GM19035 (cell line): Measurements from ENCODE around the gene RHEB.

Source experiments
- ATAC-seq: cut with Tn5 transposase; IDR thresholded peaks from one replicate; pipeline ENCODE4 v1.9.1; 2021; ENCODE audit not compliant: unreplicated experiment

Gene RHEB

DNA sequence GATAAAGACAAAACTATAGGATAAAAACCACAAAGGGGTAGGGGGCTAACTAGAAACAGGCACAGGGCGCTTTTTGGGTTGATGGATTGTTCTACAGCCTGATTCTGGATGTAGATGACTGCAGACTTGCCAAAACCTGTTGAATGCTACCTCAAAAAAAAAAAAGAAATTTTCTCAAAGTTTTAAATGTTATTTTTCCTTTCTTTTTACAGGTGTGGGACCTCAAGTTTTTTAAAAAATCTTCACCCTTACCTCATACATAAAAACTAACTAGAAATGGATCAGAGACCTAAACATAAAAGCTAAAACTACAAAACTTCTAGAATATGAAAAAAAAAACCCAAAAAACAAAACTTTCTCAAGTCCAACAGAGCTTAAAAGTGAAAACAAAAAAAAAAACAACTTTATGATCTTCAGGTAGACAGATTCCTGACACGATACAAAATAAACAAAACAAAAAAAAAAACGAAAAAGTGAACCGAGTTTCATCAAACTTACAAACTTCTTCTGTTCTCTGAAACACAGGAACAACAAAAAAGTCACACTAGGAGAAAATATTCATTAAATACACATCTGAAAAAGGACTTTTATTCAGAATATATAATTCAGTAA is 14.9 kb downstream of the RHEB start:
- no peak for ATAC-seq

DNA sequence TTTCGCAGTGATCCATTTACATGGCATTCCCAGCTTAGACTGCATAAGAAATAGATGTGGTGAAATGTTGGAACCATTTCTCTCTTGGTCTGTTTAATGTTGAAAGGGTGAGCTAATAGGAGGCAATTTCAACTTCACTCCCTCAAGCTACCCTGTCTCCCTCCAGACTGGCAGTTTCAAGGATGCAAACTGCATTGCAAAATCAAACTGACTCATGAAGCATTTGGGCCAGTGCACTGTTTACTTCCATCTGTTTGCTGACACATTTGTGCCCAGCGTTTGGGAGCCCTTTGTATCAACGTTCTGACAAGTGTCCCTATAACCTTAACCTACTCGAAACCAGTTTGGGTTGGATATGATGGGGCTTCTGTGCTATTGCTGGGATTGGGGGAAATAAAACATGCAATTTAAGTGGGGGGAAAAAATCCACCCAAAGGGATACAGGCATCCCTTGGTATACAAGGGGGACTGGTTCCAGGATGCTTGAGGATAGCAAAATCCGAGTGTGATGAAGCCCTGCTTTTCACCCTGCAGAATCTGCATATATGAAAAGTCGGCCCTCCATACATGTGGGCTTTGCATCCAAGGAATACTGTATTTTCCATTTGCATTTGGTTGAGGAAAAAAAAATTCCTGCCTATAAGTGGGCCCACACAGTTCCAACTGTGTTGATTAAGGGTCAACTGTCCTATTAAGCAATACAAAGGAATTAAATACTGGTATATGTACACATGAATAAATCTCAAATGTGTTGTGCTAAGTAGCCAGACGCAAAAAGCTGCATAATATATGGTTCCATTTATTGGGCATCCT is 15.6 kb downstream of the RHEB start:
- no peak for ATAC-seq

DNA sequence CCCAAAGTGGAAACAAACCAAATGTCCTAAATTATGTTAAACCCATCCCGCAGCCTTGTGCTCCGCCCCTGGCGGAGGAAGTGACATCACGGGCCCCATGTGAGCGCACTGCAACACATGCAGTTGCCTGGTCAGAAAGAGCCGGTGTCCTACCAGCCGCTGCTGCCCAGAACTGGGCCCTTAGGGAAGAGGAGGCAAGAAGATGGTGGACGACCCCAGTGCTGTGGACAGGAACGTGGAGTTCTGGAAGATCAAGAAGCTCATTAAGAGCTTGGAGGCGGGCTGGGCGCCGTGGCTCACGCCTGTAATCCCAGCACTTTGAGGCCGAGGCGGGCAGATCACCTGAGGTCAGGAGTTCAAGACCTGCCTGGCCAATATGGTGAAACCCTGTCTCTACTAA is 18.0 kb downstream of the RHEB start:
- ATAC-seq, result no peak

DNA sequence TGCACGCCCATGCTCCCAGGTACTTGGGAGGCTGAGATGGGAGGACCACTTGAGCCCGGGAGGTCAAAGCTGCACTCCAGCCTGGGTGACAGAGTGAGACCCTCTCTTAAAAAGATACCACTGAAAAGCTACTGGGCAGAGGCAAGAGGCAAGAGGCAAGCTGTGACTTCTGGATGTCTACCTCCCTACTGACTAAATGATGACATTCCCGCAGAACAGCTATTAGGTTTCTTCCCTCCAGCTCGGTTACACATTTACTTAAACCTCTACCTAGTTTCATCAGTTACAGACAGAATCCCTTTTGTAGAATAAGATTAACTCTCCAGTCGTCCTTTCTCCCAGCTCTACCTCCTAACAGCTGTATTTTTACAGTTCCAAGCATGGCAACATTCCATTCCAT is 21.2 kb downstream of the RHEB start:
- no peak for ATAC-seq

DNA sequence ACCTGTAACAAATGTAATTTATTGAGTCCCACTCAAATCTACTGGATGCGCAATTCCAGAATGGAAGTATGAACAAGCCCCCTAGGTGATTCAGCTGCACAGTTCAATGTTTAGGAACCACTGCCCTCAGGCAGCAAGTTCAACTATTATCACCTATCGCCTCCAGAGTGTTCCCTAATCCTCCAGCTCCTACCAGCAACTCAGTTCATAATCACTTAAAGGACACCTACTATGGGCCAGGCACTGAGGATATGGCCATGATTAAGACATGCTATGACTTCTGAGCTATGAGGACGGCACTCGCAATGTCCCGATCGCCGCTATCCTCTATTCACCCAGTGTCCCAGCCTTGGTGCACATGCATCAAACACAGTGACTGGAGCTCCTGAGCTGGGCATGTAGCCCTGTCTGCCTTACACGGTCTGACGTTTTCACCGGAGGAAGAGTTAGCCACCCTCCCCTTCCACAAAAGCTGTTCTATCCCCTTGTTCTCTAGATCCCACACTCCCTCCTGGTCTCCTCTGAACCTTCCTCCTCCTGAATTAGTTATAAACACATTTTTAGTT is 22.3 kb downstream of the RHEB start:
- no peak for ATAC-seq

DNA sequence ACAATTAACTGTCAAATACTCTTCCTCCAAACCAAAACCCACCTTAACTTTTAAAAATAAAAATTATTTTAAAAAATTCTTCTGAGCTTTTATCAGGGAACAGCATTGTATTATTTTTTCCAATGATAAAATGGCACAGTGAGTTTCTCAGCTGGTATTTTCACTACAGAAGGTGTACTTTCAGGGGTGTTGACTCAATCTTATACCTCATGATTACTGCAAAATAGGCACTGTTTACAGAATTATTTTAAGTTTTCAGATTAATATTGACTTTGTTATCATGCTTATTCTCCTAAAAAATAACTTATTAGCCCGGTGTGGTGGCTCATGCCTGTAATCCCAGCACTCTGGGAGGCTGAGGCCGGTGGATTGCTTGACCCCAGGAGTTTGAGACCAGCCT is 24.3 kb downstream of the RHEB start:
- ATAC-seq, result no peak

DNA sequence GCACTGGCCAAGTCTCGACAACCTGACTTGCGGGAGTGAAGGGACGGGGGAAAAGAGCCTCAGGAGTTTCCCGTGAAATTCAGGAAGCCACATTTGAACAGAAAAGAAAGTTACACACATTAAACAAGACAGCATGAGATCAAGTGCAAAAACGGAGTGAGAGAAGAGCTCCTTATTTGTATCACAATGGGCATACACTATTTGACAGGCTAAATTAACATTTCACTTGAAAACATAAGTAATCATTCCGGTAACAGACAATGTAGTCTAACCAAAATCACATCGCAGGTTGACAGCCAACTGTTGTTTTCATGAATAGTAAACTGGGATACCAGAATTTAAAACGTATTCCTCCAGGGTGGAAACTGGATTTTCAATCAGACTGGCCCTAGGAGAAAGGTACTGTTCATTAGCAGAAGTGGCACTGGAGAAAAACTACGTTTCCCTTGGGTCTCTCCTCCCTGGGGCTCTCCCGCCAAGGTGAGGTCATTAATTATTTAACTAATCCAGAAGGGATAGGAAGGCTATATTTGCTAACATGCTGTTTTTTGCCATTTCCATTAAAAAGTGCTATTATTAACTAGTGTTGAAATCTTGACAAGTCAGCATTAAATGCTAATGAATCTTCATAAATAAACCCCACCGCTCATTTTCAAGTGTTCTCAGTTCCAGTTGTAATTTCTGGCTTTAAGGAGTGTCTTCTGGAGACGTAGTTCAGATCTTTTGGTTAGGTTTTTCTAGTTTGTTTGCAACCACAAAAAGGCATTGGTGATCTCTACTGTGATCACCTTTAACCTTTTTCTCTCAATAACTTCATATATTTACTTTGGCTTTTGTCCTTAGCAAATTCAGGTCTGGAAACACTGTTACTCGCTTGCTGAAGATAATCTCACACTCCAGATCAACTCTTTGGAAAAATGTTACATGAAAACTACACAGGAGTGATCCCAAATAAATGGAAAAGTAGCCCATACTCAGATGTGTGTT is 25.1 kb downstream of the RHEB start:
- ATAC-seq, result no peak

DNA sequence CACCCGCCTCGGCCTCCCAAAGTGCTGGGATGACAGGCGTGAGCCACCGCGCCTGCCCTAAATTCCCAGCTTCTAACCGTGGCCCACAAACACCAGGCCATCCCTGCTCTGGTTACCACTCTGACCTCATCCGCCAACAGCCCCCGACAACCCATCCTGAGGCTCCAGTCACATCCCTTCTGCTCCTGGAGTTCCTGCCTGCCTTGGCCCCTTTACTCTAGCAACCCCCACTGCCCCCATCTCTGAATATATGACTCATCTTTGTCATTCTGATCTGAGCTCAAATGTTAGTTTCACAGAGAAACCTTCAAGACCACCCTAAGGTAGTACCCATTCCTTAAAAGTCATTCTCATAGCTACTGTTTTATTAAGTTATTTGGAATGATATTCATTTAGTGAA is 26.6 kb downstream of the RHEB start:
- no peak for ATAC-seq

DNA sequence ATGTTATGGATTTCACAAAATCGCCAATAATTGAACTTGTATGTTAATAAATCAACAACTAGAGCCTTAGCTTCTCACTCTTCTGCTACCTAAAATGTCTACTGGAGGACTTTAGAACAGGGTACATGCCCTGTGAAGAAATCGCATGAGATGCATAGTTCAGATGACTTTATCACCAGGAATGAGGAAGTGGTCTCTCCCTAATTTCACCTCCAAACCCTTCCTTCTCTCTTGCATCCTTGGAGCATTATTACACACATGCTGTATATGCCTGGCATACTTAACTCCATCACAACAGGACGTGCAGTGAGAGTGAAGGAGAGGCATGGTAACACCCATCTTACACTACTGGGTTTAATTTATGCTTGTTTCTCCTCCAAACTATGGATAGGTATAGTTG is 27.8 kb downstream of the RHEB start:
- ATAC-seq, result no peak

DNA sequence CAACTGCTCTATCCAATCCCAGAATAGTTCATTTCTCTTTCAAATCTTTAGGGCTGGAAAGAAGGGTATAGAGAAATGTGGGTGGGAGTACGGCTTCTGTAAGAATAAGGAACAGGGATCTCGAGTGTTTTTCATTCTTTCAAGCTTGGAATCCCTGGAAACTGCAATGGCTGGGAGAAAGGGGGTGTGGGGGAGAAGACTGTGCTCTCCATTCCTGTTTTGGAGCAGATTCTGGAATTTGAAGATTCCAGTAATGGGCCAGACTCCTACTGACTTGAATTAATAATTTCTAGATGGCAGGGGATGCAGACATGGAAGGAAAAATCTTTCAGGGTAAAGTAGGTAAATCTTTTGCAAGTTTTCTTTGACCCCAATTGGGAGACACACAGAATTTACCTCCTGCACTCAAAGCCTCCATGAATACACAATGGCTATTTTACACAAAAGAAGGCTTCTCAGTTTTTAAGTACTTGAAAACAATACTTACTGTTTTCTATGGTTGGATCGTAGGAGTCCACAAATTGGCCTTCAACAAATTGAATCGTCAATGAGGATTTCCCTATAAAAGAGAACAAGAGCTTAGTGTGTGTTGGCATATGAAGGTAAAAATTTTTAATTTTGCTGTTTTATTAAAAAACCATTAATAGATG is 29.1 kb downstream of the RHEB start:
- ATAC-seq, result no peak

DNA sequence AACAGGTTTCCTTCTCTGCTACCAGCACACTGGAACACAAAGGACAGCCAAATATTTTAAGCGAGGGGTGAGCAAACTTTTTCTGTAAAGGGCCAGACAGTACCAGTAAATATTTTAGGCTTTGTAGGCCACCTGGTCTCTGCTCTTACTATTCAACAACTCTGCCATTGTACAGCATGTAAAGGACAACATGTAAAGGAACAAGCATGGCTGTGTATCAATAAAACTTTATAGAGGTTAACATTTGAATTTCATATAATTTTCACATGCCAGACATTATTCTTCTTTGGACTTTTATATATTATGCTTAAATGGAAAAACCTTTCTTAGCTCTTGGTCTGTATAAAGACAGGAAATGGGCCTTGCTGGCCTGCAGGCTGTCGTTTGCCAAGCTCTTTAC is 30.2 kb downstream of the RHEB start:
- no peak for ATAC-seq

DNA sequence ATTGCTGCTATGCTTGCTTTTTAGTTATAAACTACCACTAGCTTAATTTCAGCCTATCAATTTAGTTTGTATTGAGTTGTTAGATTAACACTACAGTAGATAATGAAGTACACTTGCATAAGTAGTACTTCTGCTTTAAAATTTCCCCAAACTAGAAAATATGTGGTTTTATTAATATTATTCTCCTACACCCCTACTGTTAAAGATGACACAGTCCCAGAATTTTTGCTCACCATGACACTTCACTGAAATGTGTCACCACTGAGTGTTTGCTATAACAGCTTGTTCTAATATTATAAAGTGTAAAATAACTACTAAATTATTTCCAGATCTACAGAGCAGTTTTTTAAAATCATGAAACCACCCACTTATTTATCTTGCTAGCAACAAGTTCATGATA is 31.6 kb downstream of the RHEB start:
- no peak for ATAC-seq

DNA sequence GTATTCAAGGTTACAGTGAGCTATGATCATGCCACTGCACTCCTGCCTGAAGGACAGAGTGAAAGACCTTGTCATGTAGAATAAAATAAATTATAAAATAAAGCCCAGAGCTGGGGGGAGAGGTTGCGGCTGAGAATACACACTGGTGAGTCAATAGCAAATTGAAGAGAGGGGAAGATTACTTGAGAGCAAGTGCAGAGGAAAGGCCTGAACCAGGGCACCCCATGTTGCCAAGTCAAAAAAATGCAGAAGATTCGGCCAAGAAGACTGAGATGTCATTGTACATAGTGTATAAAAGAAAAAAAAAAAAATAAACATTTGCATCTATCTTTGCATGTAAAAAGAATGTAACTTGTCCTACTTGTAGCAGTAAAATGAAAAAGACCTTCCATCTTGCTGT is 32.5 kb downstream of the RHEB start:
- no peak for ATAC-seq

DNA sequence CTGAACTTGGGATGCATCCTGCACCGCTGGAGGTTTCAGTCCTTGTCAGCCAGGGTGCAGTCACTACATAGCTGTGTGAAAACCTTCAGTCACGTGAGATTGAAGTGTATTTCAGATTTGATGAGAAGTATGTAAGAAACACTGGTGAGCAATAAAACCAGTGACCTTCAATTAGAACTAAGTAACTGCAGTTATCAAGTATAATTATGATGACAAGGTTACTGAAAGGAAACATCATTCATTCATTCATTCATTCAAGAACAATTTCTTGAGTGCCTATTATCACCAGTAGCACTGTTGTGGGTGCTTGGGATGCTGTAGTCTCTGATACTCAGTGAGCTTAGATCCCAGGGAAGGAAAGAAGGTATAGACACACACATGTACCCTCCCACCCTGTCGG is 33.6 kb downstream of the RHEB start:
- no peak for ATAC-seq

DNA sequence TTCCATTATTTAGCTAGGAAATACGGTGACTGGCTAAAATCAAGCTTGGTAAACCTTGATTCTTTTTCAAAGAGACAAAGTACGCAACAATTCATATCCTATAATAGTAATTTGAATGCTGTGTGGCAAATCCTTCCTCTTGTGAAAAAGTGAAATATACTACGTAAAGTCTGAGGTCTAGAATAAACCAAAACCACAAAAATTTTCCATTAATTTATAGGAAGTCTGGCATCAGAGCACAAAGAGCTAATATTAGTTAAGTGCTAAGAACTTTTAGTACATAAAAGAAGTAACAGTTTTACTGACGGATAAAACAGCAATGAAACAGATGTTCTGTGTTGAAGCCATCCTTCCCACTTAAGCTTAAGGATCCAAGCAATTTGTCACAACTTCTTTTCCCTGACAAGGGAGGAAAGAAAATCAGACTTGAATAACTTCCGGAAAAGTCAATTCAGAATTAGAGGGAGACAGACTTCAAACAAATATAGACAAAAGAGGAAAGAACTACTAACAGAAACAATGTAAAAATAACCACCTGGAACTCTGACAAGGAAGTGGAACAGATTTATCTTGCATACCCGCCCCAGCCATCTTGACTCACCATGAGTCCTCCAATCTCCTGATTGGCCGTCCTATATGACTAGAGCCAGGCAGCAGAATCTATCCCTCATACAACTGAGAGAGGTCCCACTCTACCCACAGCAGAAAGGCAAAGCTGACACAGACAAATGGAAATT is 34.6 kb downstream of the RHEB start:
- no peak for ATAC-seq

DNA sequence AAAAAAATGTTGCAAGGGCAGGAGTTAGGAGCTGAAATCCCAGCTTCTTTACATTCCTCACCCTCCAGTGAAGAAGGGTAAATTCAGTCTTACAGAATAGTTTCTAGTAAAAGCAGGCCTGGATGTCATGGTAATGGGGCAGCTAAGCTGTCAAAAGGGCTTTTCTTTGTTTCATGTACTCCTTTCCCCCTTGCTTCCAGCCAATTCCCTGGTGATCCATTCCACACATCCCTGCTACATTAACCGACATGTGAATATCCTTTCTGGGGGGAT is 36.0 kb downstream of the RHEB start:
- no peak for ATAC-seq

DNA sequence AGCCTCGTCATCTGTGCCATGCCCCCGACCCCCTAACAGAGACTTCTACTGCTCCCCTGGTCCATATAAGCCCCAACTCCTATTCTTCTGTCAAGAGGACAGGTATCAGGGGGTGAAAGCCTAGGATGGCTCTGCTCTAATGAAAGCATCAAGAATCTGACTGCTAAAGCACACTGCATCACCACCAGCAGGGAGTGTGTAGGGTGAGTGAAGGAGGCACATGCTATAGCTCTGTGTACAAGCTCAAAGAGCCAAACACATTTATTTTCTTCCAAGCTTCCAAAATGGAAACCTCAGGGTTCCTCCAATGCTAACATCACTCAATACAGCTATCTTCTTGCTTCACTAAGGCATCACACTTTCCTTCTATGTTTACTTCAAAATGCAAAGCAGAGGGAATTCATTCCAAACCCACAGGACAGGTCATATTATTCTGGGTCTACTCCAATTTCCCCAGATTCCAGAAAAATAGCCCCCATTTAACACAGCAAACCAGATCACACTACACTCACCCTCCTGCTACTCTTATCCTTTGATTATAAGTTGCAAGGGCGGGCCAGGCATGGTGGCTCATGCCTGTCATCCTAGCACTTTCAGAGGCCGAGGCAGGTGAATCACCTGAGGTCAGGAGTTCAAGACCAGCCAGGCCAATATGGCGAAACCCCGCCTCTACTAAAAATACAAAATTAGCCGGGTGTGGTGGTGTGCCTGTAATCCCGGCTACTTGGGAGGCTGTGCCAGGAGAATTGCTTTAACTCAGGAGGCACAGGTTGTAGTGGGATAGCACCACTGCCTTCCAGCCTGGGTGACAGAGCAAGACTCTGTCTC is 36.6 kb downstream of the RHEB start:
- no peak for ATAC-seq

DNA sequence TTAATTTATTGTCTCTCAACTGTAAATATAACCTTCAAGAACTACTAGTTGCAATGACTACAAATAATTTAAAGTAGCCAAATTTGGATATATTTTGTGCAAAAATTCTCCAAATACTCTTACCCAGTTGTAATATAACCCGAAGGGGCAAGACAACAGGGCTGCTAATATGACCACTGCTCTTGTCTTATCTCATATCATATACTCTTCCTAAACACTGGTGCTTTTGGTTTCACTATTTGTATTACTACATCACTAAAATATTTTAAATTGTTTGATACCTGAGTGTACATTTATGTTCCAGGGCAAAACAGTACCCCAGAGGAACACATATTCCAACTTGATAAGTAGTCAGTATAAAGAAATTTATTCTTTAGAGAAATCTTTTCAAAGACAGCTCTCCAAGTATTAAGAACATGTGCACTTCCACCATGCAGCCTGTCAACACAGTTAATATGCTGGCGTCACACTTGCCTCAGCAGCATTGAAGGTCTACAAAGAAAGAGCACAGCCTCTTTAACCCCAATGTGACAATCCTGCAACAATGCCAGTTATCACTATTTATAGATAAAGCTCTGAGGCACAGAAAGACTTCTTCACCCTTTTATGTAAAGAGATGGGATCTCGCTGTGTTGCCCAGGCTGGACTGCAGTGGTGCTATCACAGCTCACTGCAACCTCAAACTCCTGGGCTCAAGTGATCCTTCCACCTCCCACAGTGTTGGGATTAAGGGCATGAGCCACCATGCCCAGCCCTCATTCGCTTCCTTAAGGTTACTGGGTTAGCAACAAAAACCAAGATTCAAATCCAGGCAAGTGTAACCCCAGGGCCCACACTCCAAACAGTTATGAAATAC is 37.8 kb downstream of the RHEB start:
- ATAC-seq, result no peak

DNA sequence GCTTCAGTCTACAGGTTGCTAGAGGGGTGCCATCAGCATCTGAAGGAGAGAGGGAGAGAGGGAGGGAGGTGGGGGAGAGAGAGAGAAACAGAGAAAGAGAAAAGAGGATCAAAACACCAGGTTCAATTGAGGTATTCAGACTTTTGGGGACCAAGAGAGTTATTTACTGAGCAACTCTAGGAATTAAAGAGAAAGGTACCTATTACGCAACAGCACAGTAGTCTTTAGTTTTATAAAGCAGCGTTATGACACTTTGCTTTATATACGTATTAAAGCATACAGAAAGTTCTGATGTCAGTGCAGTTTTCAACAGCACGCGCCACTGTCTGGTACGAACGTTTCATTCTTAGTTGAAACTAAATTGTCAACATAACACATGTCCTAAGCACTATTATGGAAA is 41.8 kb downstream of the RHEB start:
- ATAC-seq, result no peak
